Measurements from ENCODE around the gene CCDC117.

DNA sequence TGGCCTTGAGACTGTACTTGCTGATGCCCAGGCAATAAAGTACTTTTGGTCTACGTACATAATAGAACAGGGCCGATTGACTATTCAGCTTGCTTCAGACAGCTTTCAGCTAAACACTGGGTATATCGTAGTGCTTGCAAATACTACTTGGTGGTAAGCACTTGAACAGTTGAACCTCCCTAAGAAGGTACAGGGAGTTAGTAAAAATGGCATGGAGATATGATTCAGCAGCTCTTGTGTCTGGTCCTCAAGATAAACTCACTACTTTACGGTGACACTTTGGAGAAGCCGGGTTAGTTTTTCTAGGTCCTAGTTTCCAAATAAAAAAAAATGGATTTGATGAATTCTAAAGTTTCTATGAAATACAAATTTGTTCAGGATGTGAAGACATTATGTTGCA, 7.3 kb downstream of the CCDC117 start:
- no peak for TF ChIP-seq POLR2AphosphoS5 (IDR thresholded peaks at IDR 0.05; ENCODE audit: low read depth, low read length)
- TF ChIP-seq, protein P1, sequence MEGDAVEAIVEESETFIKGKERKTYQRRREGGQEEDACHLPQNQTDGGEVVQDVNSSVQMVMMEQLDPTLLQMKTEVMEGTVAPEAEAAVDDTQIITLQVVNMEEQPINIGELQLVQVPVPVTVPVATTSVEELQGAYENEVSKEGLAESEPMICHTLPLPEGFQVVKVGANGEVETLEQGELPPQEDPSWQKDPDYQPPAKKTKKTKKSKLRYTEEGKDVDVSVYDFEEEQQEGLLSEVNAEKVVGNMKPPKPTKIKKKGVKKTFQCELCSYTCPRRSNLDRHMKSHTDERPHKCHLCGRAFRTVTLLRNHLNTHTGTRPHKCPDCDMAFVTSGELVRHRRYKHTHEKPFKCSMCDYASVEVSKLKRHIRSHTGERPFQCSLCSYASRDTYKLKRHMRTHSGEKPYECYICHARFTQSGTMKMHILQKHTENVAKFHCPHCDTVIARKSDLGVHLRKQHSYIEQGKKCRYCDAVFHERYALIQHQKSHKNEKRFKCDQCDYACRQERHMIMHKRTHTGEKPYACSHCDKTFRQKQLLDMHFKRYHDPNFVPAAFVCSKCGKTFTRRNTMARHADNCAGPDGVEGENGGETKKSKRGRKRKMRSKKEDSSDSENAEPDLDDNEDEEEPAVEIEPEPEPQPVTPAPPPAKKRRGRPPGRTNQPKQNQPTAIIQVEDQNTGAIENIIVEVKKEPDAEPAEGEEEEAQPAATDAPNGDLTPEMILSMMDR (IDR thresholded peaks at IDR 0.05): no peak
- TF ChIP-seq, protein P2, sequence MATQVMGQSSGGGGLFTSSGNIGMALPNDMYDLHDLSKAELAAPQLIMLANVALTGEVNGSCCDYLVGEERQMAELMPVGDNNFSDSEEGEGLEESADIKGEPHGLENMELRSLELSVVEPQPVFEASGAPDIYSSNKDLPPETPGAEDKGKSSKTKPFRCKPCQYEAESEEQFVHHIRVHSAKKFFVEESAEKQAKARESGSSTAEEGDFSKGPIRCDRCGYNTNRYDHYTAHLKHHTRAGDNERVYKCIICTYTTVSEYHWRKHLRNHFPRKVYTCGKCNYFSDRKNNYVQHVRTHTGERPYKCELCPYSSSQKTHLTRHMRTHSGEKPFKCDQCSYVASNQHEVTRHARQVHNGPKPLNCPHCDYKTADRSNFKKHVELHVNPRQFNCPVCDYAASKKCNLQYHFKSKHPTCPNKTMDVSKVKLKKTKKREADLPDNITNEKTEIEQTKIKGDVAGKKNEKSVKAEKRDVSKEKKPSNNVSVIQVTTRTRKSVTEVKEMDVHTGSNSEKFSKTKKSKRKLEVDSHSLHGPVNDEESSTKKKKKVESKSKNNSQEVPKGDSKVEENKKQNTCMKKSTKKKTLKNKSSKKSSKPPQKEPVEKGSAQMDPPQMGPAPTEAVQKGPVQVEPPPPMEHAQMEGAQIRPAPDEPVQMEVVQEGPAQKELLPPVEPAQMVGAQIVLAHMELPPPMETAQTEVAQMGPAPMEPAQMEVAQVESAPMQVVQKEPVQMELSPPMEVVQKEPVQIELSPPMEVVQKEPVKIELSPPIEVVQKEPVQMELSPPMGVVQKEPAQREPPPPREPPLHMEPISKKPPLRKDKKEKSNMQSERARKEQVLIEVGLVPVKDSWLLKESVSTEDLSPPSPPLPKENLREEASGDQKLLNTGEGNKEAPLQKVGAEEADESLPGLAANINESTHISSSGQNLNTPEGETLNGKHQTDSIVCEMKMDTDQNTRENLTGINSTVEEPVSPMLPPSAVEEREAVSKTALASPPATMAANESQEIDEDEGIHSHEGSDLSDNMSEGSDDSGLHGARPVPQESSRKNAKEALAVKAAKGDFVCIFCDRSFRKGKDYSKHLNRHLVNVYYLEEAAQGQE (IDR thresholded peaks at IDR 0.05; ENCODE audit: insufficient read depth in 1 of 2, low read depth in 2 of 2, low read length in 1 of 2): no peak

Measured in Panc1 (cell line).